K562 (cell line): Measurements from ENCODE around the gene LMF2. TPM values are rescaled to one million over a fixed set of nuclear protein-coding genes. Genes with fewer than 3 reads are reported as not detected.

Experiments used
- ATAC-seq: fragments of 200-7000 bp; cut with Tn5 transposase; 3 replicates; pipeline ENCODE4 v1.9.1; 2020; ENCODE audit warnings: moderate library complexity
- BruUV-seq: library from RNA; stranded (reverse); fragments of 400-500 nt; replicated peaks from 2 replicates; lab custom pipeline; 2021; lab: Mats Ljungman, UMichigan
- CTCF ChIA-PET: fragments of 300-600 bp; formaldehyde crosslinking; extraction: SDS; loops from one replicate; lab custom pipeline; 2021; ENCODE audit warnings: low intra/inter-chr PET ratio; lab: Yijun Ruan, JAX
- POLR2A ChIA-PET: fragments of 300-600, 350-650 bp; sonication (Branson Sonifier 250); formaldehyde crosslinking; extraction: SDS; loops from one replicate; lab custom pipeline; 2021; ENCODE audit warnings: antibody characterized with exemption, inconsistent platforms; lab: Yijun Ruan, JAX
- DNase-seq, 4 experiments: peaks; one replicate each; pipeline versions ENCODE4 v3.0.0 to v3.0.0-alpha.2; 2011 to 2018; ENCODE audit warnings: low spot score in 3 of 4, mixed read lengths in 3 of 4; ENCODE audit errors: extremely low read depth in 1 of 4
- FAIRE-seq: peaks from 2 replicates; lab custom pipeline; 2011; peaks lifted over from hg19 to GRCh38; lab: Jason Lieb, UNC
- H2AFZ ChIP-seq: 2 replicates; pipeline ENCODE4 v1.6.0; 2011; ENCODE audit warnings: low read depth, low read length, control low read depth, inconsistent platforms
- H3K27ac ChIP-seq: fragments of 200-600 bp; 3 replicates; pipeline ENCODE4 v1.8.0; 2011; ENCODE audit warnings: low read depth, mild to moderate bottlenecking, control low read depth, inconsistent platforms, low read length, moderate library complexity, mixed read lengths; ENCODE audit errors: extremely low read depth
- H3K27me3 ChIP-seq, 2 experiments: fragments of 300-600 bp in 1 of 2; 2 replicates in 1 of 2; 3 replicates in 1 of 2; pipeline versions ENCODE4 v1.6.0 to v1.8.0; 2011; ENCODE audit warnings: inconsistent platforms in 2 of 2, low read length in 2 of 2, mild to moderate bottlenecking in 1 of 2, mixed read lengths in 1 of 2, moderate library complexity in 1 of 2; ENCODE audit not compliant: control insufficient read depth in 2 of 2, insufficient read depth in 2 of 2
- H3K36me3 ChIP-seq: fragments of 300-600 bp; 3 replicates; pipeline ENCODE4 v1.8.0; 2011; ENCODE audit warnings: mild to moderate bottlenecking, low read length, inconsistent platforms; ENCODE audit not compliant: control insufficient read depth, insufficient read depth
- H3K4me1 ChIP-seq, 2 experiments: fragments of 200-600 bp in 1 of 2; replicated peaks in 1 of 2; 2 replicates in 1 of 2; 3 replicates in 1 of 2; pipeline versions ENCODE4 v1.5.1 to v1.8.0; 2011; ENCODE audit warnings: inconsistent platforms in 2 of 2, low read length in 2 of 2, mild to moderate bottlenecking in 1 of 2, mixed read lengths in 1 of 2, moderate library complexity in 1 of 2; ENCODE audit not compliant: control insufficient read depth in 2 of 2, insufficient read depth in 2 of 2
- H3K4me2 ChIP-seq: 2 replicates; pipeline ENCODE4 v1.6.1; 2011; ENCODE audit warnings: low read length, control low read depth, inconsistent platforms, mixed read lengths; ENCODE audit not compliant: insufficient read depth
- H3K4me3 ChIP-seq: fragments of 200-600 bp; sonication (generic), shearing (Covaris generic); 2 replicates; pipeline ENCODE4 v1.5.1; 2016; ENCODE audit warnings: control low read depth, inconsistent platforms
- H3K79me2 ChIP-seq: fragments of 200-600 bp; 3 replicates; pipeline ENCODE4 v1.8.0; 2011; ENCODE audit warnings: low read length, inconsistent platforms; ENCODE audit not compliant: control insufficient read depth, insufficient read depth
- H3K9ac ChIP-seq, 2 experiments: 2 replicates each; pipeline versions ENCODE4 v1.6.0 to v1.6.1; 2011; ENCODE audit warnings: low read depth in 2 of 2, low read length in 2 of 2, control low read depth in 1 of 2, inconsistent platforms in 1 of 2, mild to moderate bottlenecking in 1 of 2, mixed read lengths in 1 of 2; ENCODE audit not compliant: insufficient read depth in 1 of 2
- H3K9me1 ChIP-seq: one replicate; pipeline ENCODE4 v1.6.0; 2011; ENCODE audit warnings: inconsistent platforms, mild to moderate bottlenecking, low read length, moderate library complexity; ENCODE audit not compliant: control insufficient read depth, insufficient read depth
- H3K9me3 ChIP-seq: replicated peaks from 2 replicates; pipeline ENCODE4 v1.5.1; 2011; ENCODE audit warnings: low read depth, low read length, inconsistent platforms; ENCODE audit not compliant: control insufficient read depth, insufficient read depth
- H4K20me1 ChIP-seq: replicated peaks from 2 replicates; pipeline ENCODE4 v1.6.1; 2011; ENCODE audit warnings: low read length, inconsistent platforms, mixed read lengths; ENCODE audit not compliant: control insufficient read depth, insufficient read depth
- ATF6 ChIP-seq: sonication (generic); formaldehyde crosslinking; IDR thresholded peaks from 2 replicates; pipeline ENCODE4 v1.4.0; 2020; ENCODE audit warnings: mild to moderate bottlenecking, missing genetic modification reagents
- BMI1 ChIP-seq: fragments of 150-350 bp; IDR thresholded peaks from 2 replicates; pipeline ENCODE4 v1.6.1; 2014; ENCODE audit warnings: low read length
- CHD7 ChIP-seq: fragments of 200-600 bp; sonication (generic); IDR thresholded peaks from one replicate; pipeline ENCODE4 v1.6.1; 2012; ENCODE audit warnings: mild to moderate bottlenecking, low read depth, low read length, inconsistent platforms
- FOXM1 ChIP-seq, 2 experiments: fragments of 450-650 bp in 1 of 2; sonication (generic) in 1 of 2; formaldehyde crosslinking in 1 of 2; IDR thresholded peaks; 2 replicates each; pipeline versions ENCODE4 v1.6.1 to v1.9.0; 2017 to 2022; ENCODE audit warnings: low read depth in 2 of 2, mild to moderate bottlenecking in 2 of 2, missing genetic modification reagents in 1 of 2, moderate library complexity in 1 of 2
- MAFK ChIP-seq: IDR thresholded peaks from 2 replicates; pipeline ENCODE4 v1.6.1; 2011; ENCODE audit warnings: low read length, improper control_type of control experiment
- TBP ChIP-seq: optimal IDR thresholded peaks from 2 replicates; pipeline ENCODE3; 2011; ENCODE audit warnings: low read depth, low read length, improper control_type of control experiment
- ZNF764 ChIP-seq: fragments of 250-450 bp; sonication (Bioruptor Pico); IDR thresholded peaks from 2 replicates; pipeline ENCODE4 v1.4.0; 2020; ENCODE audit warnings: low read depth, mild to moderate bottlenecking, moderate library complexity
- WGBS: fragments of 100-300 bp; shearing (Covaris generic); methylation state at CpG from one replicate; pipeline ENCODE4 v1.1.6; 2016; ENCODE audit warnings: low coverage, mixed read lengths; ENCODE audit not compliant: insufficient coverage; ENCODE audit errors: missing lambda C conversion rate; 5-methylcytosine and 5-hydroxymethylcytosine counted together
- in situ Hi-C: fragments of 300-500 bp; cut with MboI; formaldehyde crosslinking; loops from 4 replicates; pipeline ENCODE4 v1.15.0; 2018; ENCODE audit warnings: inconsistent platforms, mixed read lengths
- intact Hi-C: fragments of 100-400 bp; cut with micrococcal nuclease; formaldehyde crosslinking; loops from 2 replicates; pipeline ENCODE4 v1.14.2; 2022
- polyA plus RNA-seq, 8 experiments: library from polyadenylated mRNA; depleted of rRNA in 4 of 8; stranded (reverse) in 5 of 8; unstranded in 3 of 8; fragments of >200 nt; fragmentation: Nextera tagmentation in 2 of 8; fragmentation: Illumina TruSeq in 1 of 8; extraction: Ambion mirVana in 2 of 8; extraction: Trizol in 1 of 8; gene quantifications; 2 replicates each; pipeline versions ENCODE4 v1.2.1 to v1.2.3, GENCODE V29; 2011 to 2014; ENCODE audit warnings: inconsistent platforms in 1 of 8, missing spikeins in 1 of 8
- total RNA-seq, 7 experiments: library from RNA; depleted of rRNA in 6 of 7; stranded (reverse); fragments of >200 nt in 6 of 7; fragmentation: Illumina TruSeq in 2 of 7; extraction: Trizol in 2 of 7; gene quantifications; 2 replicates each; pipeline versions ENCODE4 v1.2.1 to v1.2.3, GENCODE V29; 2011 to 2021; ENCODE audit warnings: low replicate concordance in 1 of 7

LMF2 gene
- total and polyA plus RNA-seq, 9 of the 15 experiments (the other 6 are each of a cell fraction or from before 2014, with no cell fraction given): 0.08 to 37.1 (median 7.6) TPM

GRCh38 chr22:50553310-50553709 is 45.8 kb upstream of the LMF2 start:
- Histone ChIP-seq H3K27me3 (peaks cover 0 to 11% of the 10 kb centered on the region in 2 experiments; a peak in 1 of 5 replicates), H3K4me2 (no peak overlapping the region), H3K79me2 (no peaks in the 10 kb centered on the region), H3K9me1 (no peaks in the 10 kb centered on the region), H3K9me3 (no peaks in the 10 kb centered on the region), H3K9ac (no peak overlapping the region), H3K27ac (no peak overlapping the region), H4K20me1 (no peaks in the 10 kb centered on the region), H3K36me3 (no peaks in the 10 kb centered on the region), H2AFZ (no peak overlapping the region), H3K4me3 (no peak overlapping the region), H3K4me1 (peaks cover 0 to 11% of the 10 kb centered on the region in 2 experiments; a peak in 2 of 5 replicates)
- ChIA-PET POLR2A (interaction anchor here (0.5 kb wide), 1 partner anchor 47 kb away, joined by 3 read pairs; no protein-coding TSS in a partner anchor), CTCF (no interaction called here)
- in situ Hi-C loops (no loop called here), intact Hi-C loops (no loop called here)
- ATAC-seq (no peak), FAIRE-seq (no peak), DNase-seq (no peak)
- WGBS: 18% methylated on average over 8 of the region's 8 CpGs
- BruUV-seq: no TSS peak
- no peak for TF ChIP-seq ATF6 (CRISPR knock-in tag)
- TF ChIP-seq BMI1: no peak
- TF ChIP-seq ZNF764 (CRISPR knock-in tag): no peak
- no peak for TF ChIP-seq CHD7
- TF ChIP-seq FOXM1 (IDR thresholded peaks at IDR 0.05; ENCODE audit: low read depth): no peak
- TF ChIP-seq FOXM1 (CRISPR knock-in tag; IDR thresholded peaks at IDR 0.05; ENCODE audit: low read depth): no peak
- TF ChIP-seq TBP: no peak
- no peak for TF ChIP-seq MAFK
